ENCODE results near the gene DNAAF5. TPM values are rescaled to one million over a fixed set of nuclear protein-coding genes. Genes with fewer than 3 reads are reported as not detected.

The DNAAF5 gene
- total RNA-seq, 1 donor from 2014 or later: 20.5 TPM

GRCh38 chr7:767580-767940, 41.1 kb downstream of the DNAAF5 start:
- Histone ChIP-seq H3K27ac (no peak overlapping the region), H3K36me3 (peaks cover 32 to 46% of the 10 kb centered on the region in 2 donors), H3K27me3 (no peaks in the 10 kb centered on the region), H3K4me1 (peaks cover 6 to 20% of the 10 kb centered on the region in 2 donors), H3K4me3 (no peak overlapping the region), H3K9me3 (no peaks in the 10 kb centered on the region)
- TF ChIP-seq CTCF (IDR thresholded peaks at IDR 0.05): no peak
- no peak for DNase-seq (ENCODE audit: low spot score in 2 of 2)
- intact Hi-C loops (cut with DNase I): no loop called here

DNA sequence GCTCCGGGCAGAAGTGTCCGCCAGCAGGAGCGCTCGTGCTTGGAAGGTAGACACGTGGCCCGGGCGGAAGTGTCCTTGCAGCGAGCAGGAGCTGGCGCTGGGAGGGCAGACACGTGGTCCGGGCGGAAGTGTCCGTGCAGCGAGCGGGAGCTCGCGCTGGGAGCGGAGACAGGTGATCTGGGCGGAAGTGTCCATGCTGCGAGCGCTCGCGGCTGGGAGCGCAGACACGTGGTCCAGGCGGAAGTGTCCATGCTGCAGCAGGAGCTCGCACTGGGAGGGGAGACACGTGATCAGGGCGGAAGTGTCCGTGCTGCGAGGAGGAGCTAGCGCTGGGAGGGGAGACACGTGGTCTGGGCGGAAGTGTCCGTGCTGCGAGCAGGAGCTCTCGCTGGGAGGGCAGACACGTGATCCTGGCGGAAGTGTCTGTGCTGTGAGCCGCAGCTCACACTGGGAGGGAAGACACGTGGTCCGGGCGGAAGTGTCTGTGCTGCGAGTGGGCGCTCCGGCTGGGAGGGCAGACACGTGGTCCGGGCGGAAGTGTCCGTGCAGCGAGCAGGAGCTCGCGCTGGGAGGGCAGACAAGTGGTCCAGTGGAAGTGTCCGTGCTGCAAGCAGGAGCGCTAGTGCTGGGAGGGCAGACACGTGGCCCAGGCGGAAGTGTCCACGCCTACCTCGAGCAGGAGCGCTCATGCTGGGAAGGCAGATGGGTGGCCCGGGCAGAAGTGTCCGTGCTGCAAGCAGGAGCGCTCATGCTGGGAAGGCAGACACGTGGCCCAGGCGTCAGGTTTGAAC, 41.6 kb downstream of the DNAAF5 start:
- Histone ChIP-seq H3K9me3 (no peaks in the 10 kb centered on the region), H3K4me1 (peaks cover 6 to 20% of the 10 kb centered on the region in 2 donors), H3K27me3 (no peaks in the 10 kb centered on the region), H3K27ac (no peak overlapping the region), H3K36me3 (peaks cover 26 to 44% of the 10 kb centered on the region in 2 donors), H3K4me3 (no peak overlapping the region)
- intact Hi-C loops (cut with DNase I): no loop called here
- no peak for DNase-seq (ENCODE audit: low spot score in 2 of 2)
- TF ChIP-seq CTCF (IDR thresholded peaks at IDR 0.05): no peak

DNA sequence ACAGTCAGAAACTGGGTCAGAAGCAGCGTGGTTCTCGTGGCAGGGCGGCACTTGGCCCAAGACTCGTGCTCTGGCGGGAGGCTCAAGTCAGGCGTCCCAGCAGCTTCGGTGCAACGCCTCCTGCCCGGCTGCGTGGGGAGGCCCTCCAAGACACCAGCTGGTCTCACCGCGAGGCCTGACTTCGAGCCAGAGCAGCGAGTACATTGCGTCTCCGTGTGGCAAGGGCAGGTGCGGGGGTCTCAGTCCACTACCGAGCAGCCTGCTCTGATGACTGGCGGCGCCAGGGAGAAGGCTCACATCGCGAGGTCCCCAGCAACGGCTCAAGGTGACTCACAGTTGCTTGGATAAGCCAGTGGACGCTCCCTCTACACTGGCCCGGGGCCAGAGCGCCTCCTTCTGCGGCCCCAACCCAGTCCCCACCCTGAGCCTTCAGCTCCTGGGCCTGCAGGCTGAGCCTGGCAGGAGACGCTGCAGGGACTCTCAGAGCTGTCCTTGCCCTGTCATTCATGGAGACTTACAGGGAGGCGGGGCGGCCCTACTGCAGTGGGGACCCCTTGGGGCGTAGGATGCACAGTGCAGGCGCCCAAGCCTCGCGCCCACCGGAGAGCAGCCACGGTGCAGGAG, 42.5 kb downstream of the DNAAF5 start:
- Histone ChIP-seq H3K4me3 (no peak overlapping the region), H3K9me3 (no peaks in the 10 kb centered on the region), H3K27me3 (no peaks in the 10 kb centered on the region), H3K4me1 (peaks cover 6 to 20% of the 10 kb centered on the region in 2 donors), H3K27ac (no peak overlapping the region), H3K36me3 (peaks cover 17 to 35% of the 10 kb centered on the region in 2 donors)
- intact Hi-C loops (cut with DNase I): no loop called here
- no peak for DNase-seq (ENCODE audit: low spot score in 2 of 2)
- no peak for TF ChIP-seq CTCF (IDR thresholded peaks at IDR 0.05)

DNA sequence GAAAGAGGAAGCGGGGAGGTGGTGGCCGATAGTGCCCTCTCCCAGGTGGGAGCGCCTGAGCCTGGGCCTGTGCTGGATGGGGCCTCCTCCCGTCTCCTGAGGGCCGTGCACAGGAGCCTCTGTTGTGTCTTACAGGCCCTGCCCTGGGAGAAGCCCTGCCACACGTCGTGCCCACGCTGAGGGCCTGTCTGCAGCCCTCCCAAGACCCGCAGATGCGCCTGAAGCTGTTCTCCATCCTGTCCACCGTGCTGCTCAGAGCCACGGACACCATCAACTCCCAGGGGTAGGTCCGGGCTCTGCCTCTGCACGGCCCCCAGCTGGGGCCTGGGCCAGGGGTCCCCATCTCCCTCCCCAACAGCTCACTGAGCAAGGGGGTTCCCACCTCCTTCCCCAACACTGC, 43.8 kb downstream of the DNAAF5 start:
- Histone ChIP-seq H3K36me3 (peaks cover 6 to 26% of the 10 kb centered on the region in 2 donors), H3K4me3 (no peak overlapping the region), H3K9me3 (no peaks in the 10 kb centered on the region), H3K27me3 (no peaks in the 10 kb centered on the region), H3K4me1 (peaks cover 6 to 20% of the 10 kb centered on the region in 2 donors), H3K27ac (peak overlapping the region; percentile 83)
- DNase-seq (ENCODE audit: low spot score in 2 of 2): no peak
- no peak for TF ChIP-seq CTCF (IDR thresholded peaks at IDR 0.05)
- intact Hi-C loops (cut with DNase I): loop anchor here (5.0 to 10.0 kb wide), 3 partner anchors 43 to 256 kb away; partner anchors contain the start of genes DNAAF5, PDGFA and PRKAR1B

- Histone ChIP-seq H3K27me3 (no peaks in the 10 kb centered on the region), H3K36me3 (peaks cover 2 to 27% of the 10 kb centered on the region in 2 donors), H3K9me3 (no peaks in the 10 kb centered on the region), H3K4me3 (peak overlapping the region in 1 of 2 donors; percentile 30), H3K27ac (peak overlapping the region; percentile 83), H3K4me1 (peaks cover 6 to 20% of the 10 kb centered on the region in 2 donors)
- intact Hi-C loops (cut with DNase I): loop anchor here (5.0 to 10.0 kb wide), 3 partner anchors 43 to 256 kb away; partner anchors contain the start of genes DNAAF5, PDGFA and PRKAR1B
- TF ChIP-seq CTCF (IDR thresholded peaks at IDR 0.05): no peak
- no peak for DNase-seq (ENCODE audit: low spot score in 2 of 2)
These were observed 44.3 kb downstream of the DNAAF5 start for GRCh38 chr7:770741-771166.
